GM21786 (cell line): ENCODE results near the gene PCDHGB6.
A peak's percentile ranks its signal among the peaks of the same experiment; 100 is the strongest.
"Not testable (repeated sequence)": the region's sequence is repeated elsewhere in the genome, so short reads cannot be mapped to it uniquely, and the experiment has no call there.

Experiments
- ATAC-seq: cut with Tn5 transposase; IDR thresholded peaks from one replicate; pipeline ENCODE4 v1.9.1; 2021; ENCODE audit not compliant: unreplicated experiment

Gene PCDHGB6

GRCh38 chr5:141388661-141389060 is 19.2 kb upstream of the PCDHGB6 start:
- no peak for ATAC-seq

GRCh38 chr5:141389153-141390042 is 18.4 kb upstream of the PCDHGB6 start:
- ATAC-seq = no peak

- no peak for ATAC-seq
Measured at GRCh38 chr5:141392429-141393198, 15.2 kb upstream of the PCDHGB6 start, which contains the start of gene PCDHGA8. Gene PCDHGA8 (plus strand): TSS chr5:141392633. CDS start chr5:141392814, 181 bp downstream.

- ATAC-seq = no peak
Measured at GRCh38 chr5:141393267-141393666, 14.6 kb upstream of the PCDHGB6 start.

GRCh38 chr5:141394401-141395187 is 13.2 kb upstream of the PCDHGB6 start:
- ATAC-seq = not testable (repeated sequence)

- peak; percentile 97 for ATAC-seq
Measured at GRCh38 chr5:141397756-141398551, 9.9 kb upstream of the PCDHGB6 start, which contains the start of gene PCDHGB5. Gene PCDHGB5 (plus strand): TSS chr5:141397947. CDS start chr5:141398128, 181 bp downstream.

GRCh38 chr5:141398608-141399007 is 9.2 kb upstream of the PCDHGB6 start:
- no peak for ATAC-seq

- ATAC-seq = no peak
Measured at GRCh38 chr5:141399555-141400258, 8.1 kb upstream of the PCDHGB6 start.

GRCh38 chr5:141402553-141403243 is 5.1 kb upstream of the PCDHGB6 start, which contains the start of gene PCDHGA9:
Gene PCDHGA9 (plus strand): TSS chr5:141402778. CDS start chr5:141402953, 175 bp downstream.
- no peak for ATAC-seq

GRCh38 chr5:141403387-141403786 is 4.4 kb upstream of the PCDHGB6 start:
- ATAC-seq = no peak

GRCh38 chr5:141409598-141410306 is 1.9 kb downstream of the PCDHGB6 start:
- ATAC-seq = no peak

GRCh38 chr5:141411575-141411974 is 3.8 kb downstream of the PCDHGB6 start:
- ATAC-seq = no peak

- ATAC-seq = peak; percentile 78
Measured at GRCh38 chr5:141412854-141413539, 5.2 kb downstream of the PCDHGB6 start, which contains the start of gene PCDHGA10. Gene PCDHGA10 (plus strand): TSS chr5:141412987. CDS start chr5:141413176, 189 bp downstream.

GRCh38 chr5:141413540-141414069 is 5.8 kb downstream of the PCDHGB6 start:
- ATAC-seq = no peak

- not testable (repeated sequence) for ATAC-seq
Measured at GRCh38 chr5:141414548-141415274, 6.9 kb downstream of the PCDHGB6 start.

GRCh38 chr5:141415275-141415618 is 7.4 kb downstream of the PCDHGB6 start:
- not testable (repeated sequence) for ATAC-seq
